ENCODE data around the gene ADCY5.

Gene ADCY5

GRCh38 chr3:123447749-123448517 is 957 bp downstream of the ADCY5 start:
- H3K9me3 ChIP-seq (ENCODE audit: control insufficient read depth, insufficient read depth, low read depth, low read length): no peaks in the 10 kb centered on the region
- H3K4me3 ChIP-seq (ENCODE audit: low read depth, low read length): peak overlapping the region; percentile 35
- POLR2A ChIA-PET: no interaction called here
- CTCF ChIA-PET: interaction anchor here (0.6 to 3.1 kb wide), 12 partner anchors 10 to 1533 kb away, joined by 3 to 13 read pairs (median 4); no protein-coding TSS in a partner anchor
- no peaks in the 10 kb centered on the region; the same call in 1 of the 2 replicates for H3K4me1 ChIP-seq (ENCODE audit: control insufficient read depth, insufficient read depth, low read length)
- peak overlapping the region; percentile 41; the same call in 1 of the 2 replicates for H3K27ac ChIP-seq (ENCODE audit: extremely low read depth, low read depth, low read length)
- H3K36me3 ChIP-seq (ENCODE audit: control insufficient read depth in 2 of 2, insufficient read depth in 1 of 2, low read length in 2 of 2): no peaks in the 10 kb centered on the region
- TF ChIP-seq ZNF423 (tag by site-specific recombination; IDR thresholded peaks at IDR 0.05) (peak; percentile 14; the same call in 1 of the 2 replicates), ZNF529 (tag by site-specific recombination; IDR thresholded peaks at IDR 0.05; ENCODE audit: insufficient replicate concordance) (no peak), SP7 (tag by site-specific recombination; IDR thresholded peaks at IDR 0.05) (no peak), ZNF184 (tag by site-specific recombination; IDR thresholded peaks at IDR 0.05) (no peak), ZNF610 (tag by site-specific recombination; IDR thresholded peaks at IDR 0.05; ENCODE audit: borderline replicate concordance) (no peak), ZNF692 (tag by site-specific recombination; IDR thresholded peaks at IDR 0.05) (no peak), ZIC2 (tag by site-specific recombination; IDR thresholded peaks at IDR 0.05) (peak; percentile 51), ZNF792 (tag by site-specific recombination; IDR thresholded peaks at IDR 0.05) (no peak), ZNF521 (tag by site-specific recombination; IDR thresholded peaks at IDR 0.05) (no peak), ZNF223 (tag by site-specific recombination; IDR thresholded peaks at IDR 0.05) (no peak), OSR2 (tag by site-specific recombination; IDR thresholded peaks at IDR 0.05) (no peak), REST (tag by site-specific recombination; IDR thresholded peaks at IDR 0.05) (no peak), ZFP41 (tag by site-specific recombination; IDR thresholded peaks at IDR 0.05; ENCODE audit: borderline replicate concordance) (no peak), ZNF530 (tag by site-specific recombination; IDR thresholded peaks at IDR 0.05; ENCODE audit: low read depth) (no peak), ZNF398 (tag by site-specific recombination; IDR thresholded peaks at IDR 0.05) (no peak), GLIS1 (tag by site-specific recombination; IDR thresholded peaks at IDR 0.05) (peak; percentile 92), ZNF501 (tag by site-specific recombination; IDR thresholded peaks at IDR 0.05) (no peak), ZNF24 (tag by site-specific recombination; IDR thresholded peaks at IDR 0.05) (no peak), TRIM28 (IDR thresholded peaks at IDR 0.05; ENCODE audit: borderline replicate concordance, low read length) (no peak), ZNF624 (tag by site-specific recombination; IDR thresholded peaks at IDR 0.05) (no peak), SETDB1 (IDR thresholded peaks at IDR 0.05; ENCODE audit: insufficient read length, low read length) (no peak), ZSCAN5A (tag by site-specific recombination; IDR thresholded peaks at IDR 0.05) (no peak), ZNF350 (tag by site-specific recombination; IDR thresholded peaks at IDR 0.05) (no peak), ZNF623 (tag by site-specific recombination; IDR thresholded peaks at IDR 0.05) (no peak), ZBTB6 (tag by site-specific recombination; IDR thresholded peaks at IDR 0.05) (no peak)
